ENCODE results near the gene MAP3K20. TPM values are rescaled to one million over a fixed set of nuclear protein-coding genes. Genes with fewer than 3 reads are reported as not detected.

The MAP3K20 gene
- total and polyA plus RNA-seq, 2 of the 4 experiments (the other 2 are of a cell fraction), result 27.5 to 84.4 TPM

DNA sequence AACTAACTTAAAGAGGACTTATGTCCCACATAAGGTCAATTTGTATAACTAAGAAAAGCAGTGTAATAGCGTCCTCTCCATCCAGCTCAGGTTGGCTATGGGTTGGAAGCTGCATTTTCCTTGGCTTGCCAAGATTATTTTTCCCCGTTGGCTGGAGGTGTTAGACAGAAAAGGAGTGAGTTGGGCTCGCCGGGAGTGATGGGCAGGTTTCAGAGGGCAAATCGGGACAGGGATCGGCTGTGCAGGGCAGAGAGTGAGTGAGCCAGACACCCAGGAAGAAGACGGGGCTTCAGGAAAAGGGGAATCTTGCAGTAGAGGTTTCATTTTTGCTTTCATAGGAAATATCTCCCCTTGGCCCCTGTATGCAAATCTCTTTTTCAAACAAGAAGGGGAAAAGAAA is 41.5 kb upstream of the MAP3K20 start:
- H3K9me3 ChIP-seq (ENCODE audit: control insufficient read depth, insufficient read depth, low read length), result no peaks in the 10 kb centered on the region
- H3K4me1 ChIP-seq (ENCODE audit: control insufficient read depth, insufficient read depth, low read length), result peaks cover 9% of the 10 kb centered on the region; the same call in 1 of the 2 replicates
- no peak overlapping the region for H3K4me3 ChIP-seq (ENCODE audit: insufficient read depth, low read depth, low read length)
- CTCF ChIA-PET, result interaction anchor here (0.6 kb wide), 1 partner anchor 67 kb away, joined by 3 read pairs; no protein-coding TSS in a partner anchor
- in situ Hi-C loops (cut with MboI; ENCODE audit: low sequenced_read_pairs) (loop anchor here (25.0 kb wide), 1 partner anchor 328 kb away; the partner anchor contains the start of gene CDCA7), intact Hi-C loops (cut with micrococcal nuclease) (no loop called here), dilution Hi-C loops (cut with HindIII; ENCODE audit: low sequenced_read_pairs, unreplicated experiment) (no loop called here)
- no peak overlapping the region for H2BK20ac ChIP-seq (ENCODE audit: low read depth, low read length)
- no peak overlapping the region for H4K8ac ChIP-seq (ENCODE audit: low read depth in 2 of 2, low read length in 2 of 2)
- DNase-seq (no peak), ATAC-seq (ENCODE audit: low read depth) (no peak)
- H2BK15ac ChIP-seq (ENCODE audit: low read depth, low read length), result 0 out of 3 replicates have a peak overlapping the region, but pooled peaks have one; percentile 29
- H3K9me1 ChIP-seq (ENCODE audit: insufficient read depth, low read length), result no peaks in the 10 kb centered on the region
- H2BK5ac ChIP-seq (ENCODE audit: low read depth, low read length, poor library complexity, severe bottlenecking), result no peak overlapping the region
- H3K56ac ChIP-seq (ENCODE audit: extremely low read depth, insufficient read depth, low read length), result no peak overlapping the region
- H3K4ac ChIP-seq (ENCODE audit: low read depth, low read length), result no peak overlapping the region; the same call in 1 of the 2 replicates
- H3K23ac ChIP-seq (ENCODE audit: low read depth, low read length), result no peak overlapping the region
- no peak overlapping the region for H3K14ac ChIP-seq (replicated peaks; ENCODE audit: low read depth, low read length)
- H2AFZ ChIP-seq (replicated peaks; ENCODE audit: low read length, poor library complexity), result no peak overlapping the region
- no peaks in the 10 kb centered on the region for H3K79me1 ChIP-seq (ENCODE audit: low read depth in 1 of 2, low read length in 2 of 2)
- no peak overlapping the region for H3K9ac ChIP-seq (ENCODE audit: low read depth, low read length)
- BruUV-seq (replicated peaks), result no TSS peak
- H4K20me1 ChIP-seq (ENCODE audit: insufficient read depth, low read length), result no peaks in the 10 kb centered on the region
- no peak overlapping the region for H3K27ac ChIP-seq (ENCODE audit: insufficient read depth, low read length)
- TF ChIP-seq POLR2A (IDR thresholded peaks at IDR 0.05; ENCODE audit: low read depth, low read length) (no peak), BHLHE40 (IDR thresholded peaks at IDR 0.05; ENCODE audit: low read depth, low read length) (no peak), SMC3 (IDR thresholded peaks at IDR 0.05; ENCODE audit: low read depth, low read length) (no peak), FOS (IDR thresholded peaks at IDR 0.05; ENCODE audit: low read depth, low read length) (no peak), USF2 (IDR thresholded peaks at IDR 0.05; ENCODE audit: low read depth, low read length) (no peak), MXI1 (IDR thresholded peaks at IDR 0.05; ENCODE audit: borderline replicate concordance, low read depth, low read length) (no peak), CEBPB (IDR thresholded peaks at IDR 0.05; ENCODE audit: low read depth, low read length) (no peak), MAZ (IDR thresholded peaks at IDR 0.05; ENCODE audit: borderline replicate concordance, low read depth, low read length) (no peak), CTCF (conservative IDR thresholded peaks at IDR 0.05; ENCODE audit: low read depth, low read length) (no peak), RFX5 (IDR thresholded peaks at IDR 0.05; ENCODE audit: low read depth, low read length) (no peak), NFE2L2 (IDR thresholded peaks at IDR 0.05; ENCODE audit: low read depth, low read length) (no peak), CHD1 (IDR thresholded peaks at IDR 0.05; ENCODE audit: low read depth, low read length) (no peak), RCOR1 (IDR thresholded peaks at IDR 0.05; ENCODE audit: insufficient replicate concordance, low read length) (no peak), RAD21 (IDR thresholded peaks at IDR 0.05; ENCODE audit: low read length) (no peak)
- TF ChIP-seq, protein P1, sequence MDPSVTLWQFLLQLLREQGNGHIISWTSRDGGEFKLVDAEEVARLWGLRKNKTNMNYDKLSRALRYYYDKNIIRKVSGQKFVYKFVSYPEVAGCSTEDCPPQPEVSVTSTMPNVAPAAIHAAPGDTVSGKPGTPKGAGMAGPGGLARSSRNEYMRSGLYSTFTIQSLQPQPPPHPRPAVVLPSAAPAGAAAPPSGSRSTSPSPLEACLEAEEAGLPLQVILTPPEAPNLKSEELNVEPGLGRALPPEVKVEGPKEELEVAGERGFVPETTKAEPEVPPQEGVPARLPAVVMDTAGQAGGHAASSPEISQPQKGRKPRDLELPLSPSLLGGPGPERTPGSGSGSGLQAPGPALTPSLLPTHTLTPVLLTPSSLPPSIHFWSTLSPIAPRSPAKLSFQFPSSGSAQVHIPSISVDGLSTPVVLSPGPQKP (IDR thresholded peaks at IDR 0.05; ENCODE audit: borderline replicate concordance, low read depth, low read length), result no peak
- WGBS, 2 experiments (ENCODE audit: extremely low coverage in 2 of 2, insufficient read length in 1 of 2), result 50% methylated on average over 1 of the region's 7 CpGs; no CpG with 5 or more reads in 1 of the 2 experiments
- no peak overlapping the region for H3K18ac ChIP-seq (ENCODE audit: low read depth, low read length)
- no peak overlapping the region for H4K91ac ChIP-seq (ENCODE audit: insufficient read depth, low read depth, low read length)
- no peak overlapping the region for H4K5ac ChIP-seq (ENCODE audit: low read depth, low read length)
- H3K27me3 ChIP-seq (ENCODE audit: control insufficient read depth, insufficient read depth, low read length), result no peaks in the 10 kb centered on the region
- no peak overlapping the region; the same call in 1 of the 2 replicates for H2AK5ac ChIP-seq (ENCODE audit: low read depth, low read length)
- POLR2A ChIA-PET (ENCODE audit: unreplicated experiment), result no interaction called here
- H2AK9ac ChIP-seq (replicated peaks; ENCODE audit: low read depth, low read length, poor library complexity), result no peak overlapping the region
- no peaks in the 10 kb centered on the region for H3K36me3 ChIP-seq (ENCODE audit: control insufficient read depth, insufficient read depth, low read length)
- no peak overlapping the region for H3K4me2 ChIP-seq (ENCODE audit: low read depth, low read length)
- H2BK120ac ChIP-seq (ENCODE audit: low read depth, low read length), result no peak overlapping the region
